NCI-H510A treated with DMSO at 0.1 percent for 48 hours (cell line): ENCODE measurements around the gene SHC2.
"Not testable (repeated sequence)": the region's sequence is repeated elsewhere in the genome, so short reads cannot be mapped to it uniquely, and the experiment has no call there.

Source experiments
- DNase-seq: peaks from one replicate; lab custom pipeline; 2025; lab: John Stamatoyannopoulos, UW

SHC2 gene

DNA sequence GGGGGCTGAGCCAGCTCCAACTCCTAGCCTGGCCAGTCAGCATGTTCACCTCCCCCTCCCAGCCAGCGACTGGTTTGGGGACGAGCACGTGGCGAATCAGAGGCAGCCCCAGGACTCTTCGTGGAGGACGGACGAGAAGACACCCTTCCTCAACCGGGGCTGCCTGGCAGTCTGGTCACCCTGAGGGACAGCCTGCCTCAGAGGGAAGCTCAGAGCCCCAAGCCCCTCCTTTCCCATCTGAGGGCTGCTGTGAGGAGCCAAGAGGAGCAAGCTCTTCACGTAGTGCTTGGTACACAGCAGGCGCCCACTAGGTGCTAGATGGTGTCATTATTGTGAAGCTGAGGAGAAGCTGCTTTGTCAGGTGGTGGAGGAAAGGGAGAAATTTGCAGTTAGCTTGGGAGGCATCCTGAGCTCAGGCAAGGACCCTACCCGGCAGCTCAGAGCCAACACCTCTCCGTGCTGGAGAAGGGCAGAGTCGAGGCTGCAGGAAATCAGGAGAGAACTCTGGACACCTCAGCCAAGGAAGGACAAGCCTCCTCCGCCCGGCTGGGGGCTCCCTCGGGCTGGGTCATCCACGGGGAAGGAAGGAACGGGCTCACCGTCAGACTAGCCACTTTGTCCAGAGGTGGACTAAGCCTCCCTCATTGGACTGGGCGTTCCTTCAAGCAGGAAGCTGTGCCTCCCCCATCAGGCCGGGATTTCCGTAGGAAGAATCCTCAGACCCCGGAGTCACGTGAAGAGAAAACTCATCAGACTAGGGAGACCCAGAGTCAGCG, 37.0 kb downstream of the SHC2 start:
- no peak for DNase-seq

GRCh38 chr19:422917-423226, 38.0 kb downstream of the SHC2 start:
- DNase-seq, result not testable (repeated sequence)

GRCh38 chr19:422213-422916, 38.5 kb downstream of the SHC2 start:
- DNase-seq, result no peak

GRCh38 chr19:419721-420515, 40.9 kb downstream of the SHC2 start:
- no peak for DNase-seq

- DNase-seq, result no peak
These were observed 41.8 kb downstream of the SHC2 start for GRCh38 chr19:418761-419671.

GRCh38 chr19:416416-416815, 44.4 kb downstream of the SHC2 start:
- no peak for DNase-seq

DNA sequence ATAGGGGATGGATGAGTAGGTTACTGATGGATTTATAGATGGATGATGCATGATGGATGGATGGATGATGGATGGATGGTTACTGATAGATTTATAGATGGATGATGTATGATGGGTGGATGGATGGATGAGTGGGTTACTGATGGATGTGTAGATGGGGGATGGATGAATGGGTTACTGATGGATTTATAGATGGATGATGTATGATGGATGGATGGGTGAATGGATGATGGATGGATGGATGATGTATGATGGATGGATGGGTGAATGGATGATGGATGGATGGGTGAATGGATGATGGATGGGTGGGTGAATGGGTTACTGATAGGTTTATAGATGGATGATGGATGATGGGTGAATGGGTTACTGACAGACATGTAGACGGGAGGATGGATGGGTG, 45.5 kb downstream of the SHC2 start:
- no peak for DNase-seq

- DNase-seq, result peak; percentile 19
These were observed 46.9 kb downstream of the SHC2 start for GRCh38 chr19:413756-414420.

DNA sequence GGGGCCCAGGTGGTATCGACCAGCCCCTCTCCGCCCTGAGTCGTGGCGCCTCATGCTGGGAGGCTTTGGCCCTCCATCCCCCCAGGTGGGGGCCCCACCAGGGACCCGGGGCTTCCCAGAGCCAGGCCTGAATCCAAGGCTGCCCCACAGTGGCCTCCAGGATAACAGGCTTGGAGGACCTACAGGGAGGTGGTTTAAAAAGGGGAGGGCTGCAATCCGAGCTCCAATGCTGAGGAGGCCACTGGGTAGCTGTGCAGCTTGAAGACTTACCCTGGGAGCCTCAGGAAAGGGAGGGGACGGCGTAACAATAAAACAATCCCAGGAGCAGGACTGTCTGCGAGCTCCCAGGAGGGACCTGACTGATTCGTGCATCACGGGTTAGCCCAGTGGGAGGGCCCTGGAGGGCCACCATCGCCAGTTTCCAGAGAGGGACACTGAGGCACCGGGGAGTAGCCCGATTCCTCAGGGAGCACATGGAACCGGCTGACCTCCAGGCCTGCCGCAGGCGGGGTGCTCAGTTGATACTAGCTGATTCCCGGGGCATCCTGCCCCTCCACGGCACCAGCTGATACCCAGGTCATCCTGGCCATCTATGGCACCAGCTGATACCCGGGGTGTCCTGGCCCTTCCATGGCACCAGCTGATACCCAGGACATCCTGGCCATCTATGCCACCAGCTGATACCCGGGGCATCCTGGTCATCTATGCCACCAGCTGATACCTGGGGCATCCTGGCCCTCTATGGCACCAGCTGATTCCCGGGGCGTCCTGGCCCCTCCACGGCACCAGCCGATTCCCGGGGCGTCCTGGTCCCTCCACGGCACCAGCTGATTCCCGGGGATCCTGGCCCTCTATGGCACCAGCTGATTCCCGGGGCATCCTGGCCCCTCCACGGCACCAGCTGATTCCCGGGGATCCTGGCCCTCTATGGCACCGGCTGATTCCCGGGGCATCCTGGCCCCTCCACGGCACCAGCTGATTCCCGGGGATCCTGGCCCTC, 48.2 kb downstream of the SHC2 start:
- peak; percentile 62 for DNase-seq

DNA sequence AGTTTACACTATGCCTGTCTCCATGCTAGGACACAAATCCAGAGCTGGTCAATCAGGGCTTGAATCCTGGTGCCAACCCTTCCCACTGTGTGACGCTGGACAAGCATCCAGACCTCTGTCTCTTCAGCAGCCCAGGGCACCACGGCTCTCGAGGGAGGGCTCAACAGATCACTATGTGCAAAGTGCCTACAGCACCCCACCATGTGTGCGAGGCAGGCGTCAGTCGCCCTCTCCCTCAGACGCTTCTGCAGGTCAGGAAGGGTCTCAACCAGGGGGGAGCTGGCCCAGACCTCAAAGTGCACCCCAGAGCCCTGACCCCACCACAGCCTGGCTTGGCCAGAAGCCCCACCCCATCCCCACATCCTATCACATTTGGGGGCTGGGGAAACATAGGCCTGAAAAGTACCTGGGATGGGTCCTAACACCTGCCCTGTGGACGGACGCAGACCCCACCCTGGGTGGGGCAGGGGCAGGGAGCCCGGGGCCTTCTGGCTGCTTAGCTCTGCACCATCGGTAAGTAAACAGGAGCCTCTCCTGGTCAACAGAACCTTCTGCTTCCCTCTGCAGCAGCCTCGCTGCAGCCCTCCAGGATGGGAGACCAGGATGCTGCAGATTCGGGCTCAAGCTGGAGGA, 49.0 kb downstream of the SHC2 start:
- no peak for DNase-seq

DNA sequence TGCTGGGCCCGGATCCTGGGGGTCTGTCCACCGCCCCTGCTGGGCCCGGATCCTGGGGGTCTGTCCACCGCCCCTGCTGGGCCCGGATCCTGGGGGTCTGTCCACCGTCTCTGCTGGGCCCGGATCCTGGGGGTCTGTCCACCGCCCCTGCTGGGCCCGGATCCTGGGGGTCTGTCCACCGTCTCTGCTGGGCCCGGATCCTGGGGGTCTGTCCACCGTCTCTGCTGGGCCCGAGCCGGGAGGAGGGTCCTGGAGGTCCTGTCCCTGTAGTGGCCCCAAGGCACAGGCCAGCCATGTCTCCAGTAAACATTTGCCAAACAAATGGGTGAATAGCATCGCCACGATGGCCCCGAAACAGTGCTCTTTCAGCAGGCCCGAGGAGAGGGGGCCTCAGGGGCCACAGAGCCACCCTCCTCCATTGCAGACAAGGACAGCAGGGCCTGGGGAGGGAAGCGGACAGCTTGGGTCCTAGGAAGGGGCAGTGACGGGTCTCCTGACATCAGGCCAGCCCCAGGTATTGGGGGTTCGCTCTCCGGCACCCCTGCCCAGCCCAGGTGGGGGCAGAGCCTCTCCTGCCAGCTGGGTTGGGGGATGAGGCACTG, 49.6 kb downstream of the SHC2 start:
- not testable (repeated sequence) for DNase-seq

- DNase-seq, result no peak
These were observed 50.5 kb downstream of the SHC2 start for GRCh38 chr19:410243-410781.

DNA sequence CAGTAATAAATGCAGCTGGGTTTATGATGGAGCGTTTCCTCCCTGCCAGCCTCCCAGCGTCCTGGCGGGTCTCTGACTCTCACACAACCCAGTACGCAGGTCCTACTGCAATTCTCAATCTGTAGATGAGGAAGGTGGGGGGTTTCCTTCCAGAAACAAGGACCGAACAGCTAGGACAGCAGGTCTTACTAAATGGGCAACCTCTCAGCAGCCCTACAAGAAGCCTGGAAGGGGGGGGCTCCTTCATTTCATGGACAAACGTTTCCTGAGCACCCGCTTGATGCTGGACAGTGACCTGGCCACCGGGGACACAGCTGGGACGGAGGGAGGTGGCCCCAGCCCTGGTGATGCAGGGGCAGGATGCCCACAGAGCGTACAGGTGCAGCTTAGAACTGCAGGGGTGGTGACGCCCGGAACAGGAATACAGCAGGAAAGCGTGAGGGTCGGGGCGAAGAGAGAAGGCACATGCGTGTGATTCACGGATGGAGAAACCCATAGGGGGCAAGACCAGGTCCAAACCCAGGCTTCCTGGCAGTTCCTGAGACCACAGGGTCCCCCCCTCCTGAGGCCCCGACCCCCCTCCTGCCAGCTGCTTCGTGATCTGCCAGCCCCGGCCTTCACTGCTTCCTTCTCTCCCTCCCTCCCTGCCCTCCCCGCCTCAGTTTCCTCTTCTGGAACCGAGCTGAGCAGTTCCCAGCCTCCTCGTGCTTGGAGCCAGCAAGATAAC, 51.2 kb downstream of the SHC2 start:
- DNase-seq, result no peak

GRCh38 chr19:408902-409515, 51.8 kb downstream of the SHC2 start, which contains the start of gene C2CD4C:
C2CD4C (minus strand) TSS chr19:409147; CDS start chr19:408361, 786 bp downstream.
- no peak for DNase-seq

DNA sequence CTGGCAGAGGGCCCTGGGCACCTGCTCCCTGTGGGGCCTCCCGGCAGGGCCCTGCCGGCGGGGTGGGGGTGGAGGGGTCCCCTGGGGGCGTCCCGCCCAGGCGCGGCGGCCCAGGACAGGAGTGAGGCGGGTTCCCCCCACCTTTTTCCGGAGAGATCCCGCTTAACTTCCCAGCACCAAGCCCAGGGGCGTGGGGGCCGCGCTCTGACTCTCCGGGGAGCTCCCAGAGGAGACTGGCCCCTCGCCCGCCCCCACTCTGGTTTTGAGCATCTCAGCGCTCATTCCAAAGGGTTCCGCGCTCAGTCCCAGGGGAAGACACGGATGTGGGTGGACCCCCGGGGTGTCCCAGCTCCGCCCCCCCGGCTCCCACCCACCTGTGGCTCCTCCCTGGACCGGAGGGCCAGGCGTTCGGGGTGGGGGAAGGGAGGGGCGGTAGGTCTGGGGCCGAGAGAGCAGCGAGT, 52.4 kb downstream of the SHC2 start:
- DNase-seq, result no peak

GRCh38 chr19:407511-408440, 53.1 kb downstream of the SHC2 start:
- no peak for DNase-seq
